Activated CD8-positive, alpha-beta T cell treated with anti-CD3 and anti-CD28 coated beads, Interleukin-2, amount 10 ng/mL, durations not matched to agents 7 days and 5 days (primary cell): ENCODE results near the gene IAH1. TPM values are rescaled to one million over a fixed set of nuclear protein-coding genes. Genes with fewer than 3 reads are reported as not detected.
A peak's percentile ranks its signal among the peaks of the same experiment; 100 is the strongest.

Experiments
- ATAC-seq: fragments of 150-1000 bp; cut with Tn5 transposase; one replicate; pipeline ENCODE4 v1.10.0; 2021; ENCODE audit warnings: moderate library complexity
- CTCF ChIA-PET: fragments of 350-600 bp; sonication (Branson Sonifier 250); formaldehyde crosslinking; loops from one replicate; lab custom pipeline; 2021; ENCODE audit warnings: antibody characterized with exemption; lab: Charles Lee
- POLR2A ChIA-PET: fragments of 350-600 bp; sonication (Branson Sonifier 250); formaldehyde crosslinking; loops from one replicate; lab custom pipeline; 2021; ENCODE audit warnings: antibody characterized with exemption; lab: Charles Lee
- DNase-seq: peaks from one replicate; pipeline ENCODE4 v3.0.0-alpha.2; 2020
- H3K27ac Mint-ChIP-seq: one replicate; pipeline ENCODE4 v1.8.0; 2021; ENCODE audit warnings: mild to moderate bottlenecking, mixed read lengths
- H3K27me3 Mint-ChIP-seq: one replicate; pipeline ENCODE4 v1.8.0; 2021; ENCODE audit warnings: low read depth, mixed read lengths
- H3K36me3 Mint-ChIP-seq: one replicate; pipeline ENCODE4 v1.8.0; 2021; ENCODE audit warnings: low read depth, mixed read lengths
- H3K4me1 Mint-ChIP-seq: one replicate; pipeline ENCODE4 v1.8.0; 2021; ENCODE audit warnings: low read depth, mixed read lengths
- H3K4me3 Mint-ChIP-seq: one replicate; pipeline ENCODE4 v1.8.0; 2021; ENCODE audit warnings: mild to moderate bottlenecking, mixed read lengths
- H3K9me3 Mint-ChIP-seq: one replicate; pipeline ENCODE4 v1.8.0; 2022; ENCODE audit warnings: mixed read lengths; ENCODE audit not compliant: insufficient read depth
- total RNA-seq, 2 experiments: library from RNA; stranded (reverse); gene quantifications; one replicate each; pipeline ENCODE4 v1.2.3, GENCODE V29; 2021

IAH1 gene
- total RNA-seq, 2 experiments from 2014 or later, result 71.7 to 73.3 TPM

- Mint-ChIP-seq H3K9me3 (no peaks in the 10 kb centered on the region), H3K27ac (no peak overlapping the region), H3K4me3 (no peak overlapping the region), H3K27me3 (no peaks in the 10 kb centered on the region), H3K36me3 (peaks cover 63% of the 10 kb centered on the region), H3K4me1 (peaks cover 42% of the 10 kb centered on the region)
- ATAC-seq (no peak), DNase-seq (no peak)
- ChIA-PET CTCF (no interaction called here), POLR2A (interaction anchor here (1.0 kb wide), 1 partner anchor 12 kb away, joined by 3 read pairs; no protein-coding TSS in a partner anchor)
Measured at GRCh38 chr2:9477914-9478313, 3.6 kb downstream of the IAH1 start.

GRCh38 chr2:9478526-9478925 is 4.2 kb downstream of the IAH1 start:
- no peak overlapping the region for H3K4me3 Mint-ChIP-seq
- no peak overlapping the region for H3K27ac Mint-ChIP-seq
- ChIA-PET CTCF (no interaction called here), POLR2A (interaction anchor here (1.0 kb wide), 1 partner anchor 12 kb away, joined by 3 read pairs; no protein-coding TSS in a partner anchor)
- peaks cover 61% of the 10 kb centered on the region for H3K36me3 Mint-ChIP-seq
- ATAC-seq (no peak), DNase-seq (no peak)
- peaks cover 36% of the 10 kb centered on the region for H3K4me1 Mint-ChIP-seq
- no peaks in the 10 kb centered on the region for H3K27me3 Mint-ChIP-seq
- no peaks in the 10 kb centered on the region for H3K9me3 Mint-ChIP-seq

- ChIA-PET POLR2A (no interaction called here), CTCF (no interaction called here)
- Mint-ChIP-seq H3K27me3 (no peaks in the 10 kb centered on the region), H3K36me3 (peaks cover 74% of the 10 kb centered on the region), H3K4me3 (no peak overlapping the region), H3K27ac (no peak overlapping the region), H3K4me1 (peaks cover 32% of the 10 kb centered on the region), H3K9me3 (no peaks in the 10 kb centered on the region)
- DNase-seq (no peak), ATAC-seq (no peak)
Measured at GRCh38 chr2:9480157-9480556, 5.8 kb downstream of the IAH1 start.

GRCh38 chr2:9483107-9483506 is 8.8 kb downstream of the IAH1 start:
- POLR2A ChIA-PET, result interaction anchor here (0.6 kb wide), 1 partner anchor 108 kb away, joined by 3 read pairs; no protein-coding TSS in a partner anchor
- DNase-seq, result no peak

GRCh38 chr2:9484533-9484932 is 10.2 kb downstream of the IAH1 start:
- DNase-seq (no peak), ATAC-seq (no peak)
- no peaks in the 10 kb centered on the region for H3K27me3 Mint-ChIP-seq
- ChIA-PET CTCF (no interaction called here), POLR2A (no interaction called here)
- H3K36me3 Mint-ChIP-seq, result peaks cover 78% of the 10 kb centered on the region
- H3K27ac Mint-ChIP-seq, result no peak overlapping the region
- no peak overlapping the region for H3K4me3 Mint-ChIP-seq
- no peaks in the 10 kb centered on the region for H3K9me3 Mint-ChIP-seq
- H3K4me1 Mint-ChIP-seq, result peaks cover 2% of the 10 kb centered on the region

More at GRCh38 chr2:9483107-9483506, 8.8 kb downstream of the IAH1 start:
- CTCF ChIA-PET, result no interaction called here
- Mint-ChIP-seq H3K36me3 (peaks cover 78% of the 10 kb centered on the region), H3K9me3 (no peaks in the 10 kb centered on the region), H3K4me1 (peaks cover 9% of the 10 kb centered on the region), H3K27ac (no peak overlapping the region), H3K4me3 (no peak overlapping the region), H3K27me3 (no peaks in the 10 kb centered on the region)
- ATAC-seq, result no peak

- ChIA-PET CTCF (no interaction called here), POLR2A (interaction anchor here (0.6 kb wide), 1 partner anchor 14 kb away, joined by 3 read pairs; no protein-coding TSS in a partner anchor)
- ATAC-seq (no peak), DNase-seq (no peak)
- H3K4me3 Mint-ChIP-seq, result no peak overlapping the region
- no peak overlapping the region for H3K27ac Mint-ChIP-seq
- no peaks in the 10 kb centered on the region for H3K27me3 Mint-ChIP-seq
- H3K36me3 Mint-ChIP-seq, result peaks cover 85% of the 10 kb centered on the region
- no peaks in the 10 kb centered on the region for H3K9me3 Mint-ChIP-seq
- peaks cover 9% of the 10 kb centered on the region for H3K4me1 Mint-ChIP-seq
Measured at GRCh38 chr2:9488583-9489547, 14.5 kb downstream of the IAH1 start.

GRCh38 chr2:9490789-9491188 is 16.4 kb downstream of the IAH1 start:
- no peaks in the 10 kb centered on the region for H3K27me3 Mint-ChIP-seq
- no peak for ATAC-seq
- ChIA-PET POLR2A (no interaction called here), CTCF (interaction anchor here (0.7 kb wide), 1 partner anchor 306 kb away, joined by 3 read pairs; no protein-coding TSS in a partner anchor)
- H3K36me3 Mint-ChIP-seq, result peaks cover 75% of the 10 kb centered on the region
- H3K4me1 Mint-ChIP-seq, result peaks cover 9% of the 10 kb centered on the region
- H3K4me3 Mint-ChIP-seq, result no peak overlapping the region
- peak overlapping the region; percentile 28 for H3K27ac Mint-ChIP-seq
- no peaks in the 10 kb centered on the region for H3K9me3 Mint-ChIP-seq
- DNase-seq, result no peak

GRCh38 chr2:9492927-9493326 is 18.6 kb downstream of the IAH1 start:
- CTCF ChIA-PET, result interaction anchor here (1.5 kb wide), 1 partner anchor 72 kb away, joined by 3 read pairs; no protein-coding TSS in a partner anchor
- DNase-seq (no peak), ATAC-seq (no peak)
- H3K27me3 Mint-ChIP-seq, result no peaks in the 10 kb centered on the region
- H3K4me3 Mint-ChIP-seq, result no peak overlapping the region
- no peaks in the 10 kb centered on the region for H3K9me3 Mint-ChIP-seq
- no peak overlapping the region for H3K27ac Mint-ChIP-seq
- POLR2A ChIA-PET, result no interaction called here
- peaks cover 9% of the 10 kb centered on the region for H3K4me1 Mint-ChIP-seq
- peaks cover 68% of the 10 kb centered on the region for H3K36me3 Mint-ChIP-seq

- CTCF ChIA-PET, result interaction anchor here (1.5 kb wide), 1 partner anchor 72 kb away, joined by 3 read pairs; no protein-coding TSS in a partner anchor
- no peak overlapping the region for H3K27ac Mint-ChIP-seq
Measured at GRCh38 chr2:9493478-9493877, 19.1 kb downstream of the IAH1 start.

GRCh38 chr2:9494081-9494480 is 19.7 kb downstream of the IAH1 start:
- POLR2A ChIA-PET, result interaction anchor here (0.9 kb wide), 1 partner anchor 61 kb away, joined by 3 read pairs; the partner anchor contains the start of gene ADAM17
- CTCF ChIA-PET, result no interaction called here
- Mint-ChIP-seq H3K4me3 (no peak overlapping the region), H3K4me1 (peaks cover 9% of the 10 kb centered on the region), H3K27me3 (no peaks in the 10 kb centered on the region), H3K27ac (no peak overlapping the region), H3K9me3 (no peaks in the 10 kb centered on the region), H3K36me3 (peaks cover 66% of the 10 kb centered on the region)
- DNase-seq (no peak), ATAC-seq (no peak)

More at GRCh38 chr2:9493478-9493877, 19.1 kb downstream of the IAH1 start:
- DNase-seq, result no peak
- Mint-ChIP-seq H3K36me3 (peaks cover 67% of the 10 kb centered on the region), H3K9me3 (no peaks in the 10 kb centered on the region), H3K27me3 (no peaks in the 10 kb centered on the region), H3K4me3 (no peak overlapping the region), H3K4me1 (peaks cover 9% of the 10 kb centered on the region)
- POLR2A ChIA-PET, result no interaction called here
- no peak for ATAC-seq

- ATAC-seq, result no peak
- ChIA-PET CTCF (no interaction called here), POLR2A (interaction anchor here (1.5 kb wide), 1 partner anchor 59 kb away, joined by 5 read pairs; the partner anchor contains the start of gene ADAM17)
- Mint-ChIP-seq H3K27me3 (no peaks in the 10 kb centered on the region), H3K4me3 (no peak overlapping the region), H3K4me1 (no peaks in the 10 kb centered on the region), H3K36me3 (peaks cover 58% of the 10 kb centered on the region), H3K27ac (no peak overlapping the region), H3K9me3 (no peaks in the 10 kb centered on the region)
- DNase-seq, result no peak
Measured at GRCh38 chr2:9497017-9497416, 22.7 kb downstream of the IAH1 start.

- CTCF ChIA-PET, result no interaction called here
- POLR2A ChIA-PET, result interaction anchor here (1.5 kb wide), 1 partner anchor 57 kb away, joined by 5 read pairs; the partner anchor contains the start of gene ADAM17
- no peak for DNase-seq
- H3K9me3 Mint-ChIP-seq, result no peaks in the 10 kb centered on the region
- no peaks in the 10 kb centered on the region for H3K4me1 Mint-ChIP-seq
- ATAC-seq, result no peak
- H3K27me3 Mint-ChIP-seq, result no peaks in the 10 kb centered on the region
- no peak overlapping the region for H3K4me3 Mint-ChIP-seq
- peak overlapping the region; percentile 6 for H3K27ac Mint-ChIP-seq
- peaks cover 59% of the 10 kb centered on the region for H3K36me3 Mint-ChIP-seq
Measured at GRCh38 chr2:9498210-9498609, 23.9 kb downstream of the IAH1 start.
